Liver (tissue), 9 donors: ENCODE data around the gene MAGI1. TPM values are rescaled to one million over a fixed set of nuclear protein-coding genes. Genes with fewer than 3 reads are reported as not detected.

Experiments
- DNase-seq: peaks from one replicate; pipeline ENCODE4 v3.0.0-alpha.2; 2017; ENCODE audit warnings: low spot score
- H3K27ac ChIP-seq, 2 donors: one replicate each; pipeline ENCODE4 v1.7.0; 2013; ENCODE audit warnings: inconsistent platforms in 2 of 2, low read length in 2 of 2, control low read depth in 1 of 2, low read depth in 1 of 2, mild to moderate bottlenecking in 1 of 2
- H3K27me3 ChIP-seq, 4 donors: one replicate each; pipeline versions ENCODE4 v1.6.1 to v1.7.0; 2013; ENCODE audit warnings: low read length in 3 of 4, inconsistent platforms in 1 of 4, mild to moderate bottlenecking in 1 of 4, moderate library complexity in 1 of 4; ENCODE audit not compliant: control insufficient read depth in 4 of 4, insufficient read depth in 4 of 4
- H3K36me3 ChIP-seq, 4 donors: one replicate each; pipeline versions ENCODE4 v1.6.1 to v1.7.0; 2013; ENCODE audit warnings: low read length in 3 of 4, mild to moderate bottlenecking in 3 of 4, low read depth in 1 of 4, moderate library complexity in 1 of 4; ENCODE audit not compliant: control insufficient read depth in 4 of 4, insufficient read depth in 3 of 4
- H3K4me1 ChIP-seq, 4 donors: one replicate each; pipeline versions ENCODE4 v1.6.1 to v1.7.0; 2013; ENCODE audit warnings: low read length in 3 of 4, mild to moderate bottlenecking in 3 of 4, moderate library complexity in 1 of 4; ENCODE audit not compliant: control insufficient read depth in 4 of 4, insufficient read depth in 4 of 4
- H3K4me3 ChIP-seq, 3 donors: one replicate each; pipeline versions ENCODE4 v1.6.1 to v1.7.0; 2013; ENCODE audit warnings: low read length in 3 of 3, control low read depth in 1 of 3, low read depth in 1 of 3, mild to moderate bottlenecking in 1 of 3
- H3K9ac ChIP-seq, 2 donors: one replicate each; pipeline ENCODE4 v1.7.0; 2013; ENCODE audit warnings: low read length in 2 of 2, mild to moderate bottlenecking in 2 of 2, moderate library complexity in 2 of 2, control low read depth in 1 of 2, low read depth in 1 of 2
- H3K9me3 ChIP-seq, 4 donors: one replicate each; pipeline versions ENCODE4 v1.6.1 to v1.7.0; 2013; ENCODE audit warnings: low read length in 3 of 4; ENCODE audit not compliant: control insufficient read depth in 4 of 4
- ATF3 ChIP-seq: IDR thresholded peaks from 2 replicates; pipeline ENCODE4 v1.6.1; 2016; ENCODE audit warnings: antibody characterized with exemption
- CTCF ChIP-seq: fragments of 150-350 bp; IDR thresholded peaks from 2 replicates; pipeline ENCODE4 v1.5.1; 2017; ENCODE audit warnings: improper control_type of control experiment, low read depth, low read length; ENCODE audit not compliant: missing input control
- EGR1 ChIP-seq, 2 donors: IDR thresholded peaks; 2 replicates each; pipeline ENCODE4 v1.6.1; 2016 to 2018; ENCODE audit warnings: antibody characterized with exemption in 2 of 2, low read depth in 2 of 2
- FOXA1 ChIP-seq: IDR thresholded peaks from 2 replicates; pipeline ENCODE4 v1.6.1; 2016; ENCODE audit warnings: antibody characterized with exemption
- FOXA2 ChIP-seq: IDR thresholded peaks from 2 replicates; pipeline ENCODE4 v1.6.1; 2016; ENCODE audit warnings: antibody characterized with exemption
- GABPA ChIP-seq, 2 donors: IDR thresholded peaks in 1 of 2; conservative IDR thresholded peaks in 1 of 2; 2 replicates each; pipeline ENCODE4 v1.6.1; 2016; ENCODE audit warnings: antibody characterized with exemption in 2 of 2, mild to moderate bottlenecking in 1 of 2, moderate library complexity in 1 of 2
- HNF4A ChIP-seq, 2 donors: conservative IDR thresholded peaks; 2 replicates each; pipeline ENCODE4 v1.6.1; 2016; ENCODE audit warnings: antibody characterized with exemption in 2 of 2, mild to moderate bottlenecking in 2 of 2
- HNF4G ChIP-seq: IDR thresholded peaks from 2 replicates; pipeline ENCODE4 v1.6.1; 2016; ENCODE audit warnings: antibody characterized with exemption
- JUND ChIP-seq, 2 donors: IDR thresholded peaks; 2 replicates each; pipeline ENCODE4 v1.6.1; 2016; ENCODE audit warnings: antibody characterized with exemption in 2 of 2
- MAX ChIP-seq: IDR thresholded peaks from 2 replicates; pipeline ENCODE4 v1.6.1; 2016; ENCODE audit warnings: antibody characterized with exemption
- NR2F2 ChIP-seq: IDR thresholded peaks from 2 replicates; pipeline ENCODE4 v1.6.1; 2016; ENCODE audit warnings: antibody characterized with exemption
- RAD21 ChIP-seq, 2 donors: IDR thresholded peaks; 2 replicates each; pipeline ENCODE4 v1.6.1; 2016; ENCODE audit warnings: antibody characterized with exemption in 2 of 2, mild to moderate bottlenecking in 2 of 2
- REST ChIP-seq: IDR thresholded peaks from 2 replicates; pipeline ENCODE4 v1.6.1; 2016; ENCODE audit warnings: antibody characterized with exemption, mild to moderate bottlenecking
- RXRA ChIP-seq, 2 donors: IDR thresholded peaks; 2 replicates each; pipeline ENCODE4 v1.6.1; 2017 to 2018; ENCODE audit warnings: antibody characterized with exemption in 2 of 2, mild to moderate bottlenecking in 1 of 2
- SP1 ChIP-seq: IDR thresholded peaks from 2 replicates; pipeline ENCODE4 v1.6.1; 2018; ENCODE audit warnings: antibody characterized with exemption, mild to moderate bottlenecking
- TAF1 ChIP-seq: conservative IDR thresholded peaks from 2 replicates; pipeline ENCODE4 v1.6.1; 2016; ENCODE audit warnings: antibody characterized with exemption, mild to moderate bottlenecking
- YY1 ChIP-seq: IDR thresholded peaks from 2 replicates; pipeline ENCODE4 v1.6.1; 2016; ENCODE audit warnings: antibody characterized with exemption, mild to moderate bottlenecking
- ZBTB33 ChIP-seq: IDR thresholded peaks from 2 replicates; pipeline ENCODE4 v1.6.1; 2016; ENCODE audit warnings: antibody characterized with exemption
- WGBS: extraction: QIAGEN DNeasy Blood & Tissue Kit; methylation state at CpG from one replicate; pipeline ENCODE4 v1.1.7; 2013; 5-methylcytosine and 5-hydroxymethylcytosine counted together
- polyA plus RNA-seq, 2 donors: library from polyadenylated mRNA; stranded (reverse) in 1 of 2; unstranded in 1 of 2; fragments of 200-250 nt in 1 of 2; fragments of >200 nt in 1 of 2; fragmentation: Nextera tagmentation in 1 of 2; extraction: Ambion mirVana in 1 of 2; gene quantifications; one replicate each; pipeline versions ENCODE4 v1.2.1 to v1.2.3, GENCODE V29; 2013 to 2015
- total RNA-seq, 2 donors: library from RNA; depleted of rRNA; stranded (reverse); fragments of >200 nt; gene quantifications; one replicate each; pipeline ENCODE4 v1.2.3, GENCODE V29; 2014
- donor health status: healthy.
- donor health status: healthy.
- donor health status: healthy.
- donor health status: healthy.
- donor health status: healthy.

The MAGI1 gene
- total and polyA plus RNA-seq, 4 donors = 9.6 to 68.8 (median 14.0) TPM

GRCh38 chr3:65702202-65702601, 336.5 kb downstream of the MAGI1 start:
- Histone ChIP-seq H3K36me3 (no peaks in the 10 kb centered on the region), H3K27me3 (no peaks in the 10 kb centered on the region), H3K27ac (no peak overlapping the region), H3K4me1 (peaks cover 0 to 3% (median 0%) of the 10 kb centered on the region in 4 donors), H3K9me3 (no peaks in the 10 kb centered on the region), H3K9ac (no peak overlapping the region), H3K4me3 (no peak overlapping the region)
- 91% methylated on average over 2 of the region's 2 CpGs for WGBS
- no peak for DNase-seq
- TF ChIP-seq SP1 = no peak
- TF ChIP-seq RAD21 (IDR thresholded peaks at IDR 0.05) = no peak
- TF ChIP-seq MAX = no peak
- no peak for TF ChIP-seq EGR1 (IDR thresholded peaks at IDR 0.05; ENCODE audit: low read depth in 2 of 2)
- TF ChIP-seq FOXA1 = no peak
- no peak for TF ChIP-seq CTCF

- Histone ChIP-seq H3K27me3 (no peaks in the 10 kb centered on the region), H3K9me3 (no peaks in the 10 kb centered on the region), H3K4me1 (no peaks in the 10 kb centered on the region), H3K36me3 (no peaks in the 10 kb centered on the region), H3K4me3 (no peak overlapping the region), H3K9ac (no peak overlapping the region), H3K27ac (no peak overlapping the region)
- 98% methylated on average over 4 of the region's 4 CpGs for WGBS
- no peak for DNase-seq
- no peak for TF ChIP-seq RAD21 (IDR thresholded peaks at IDR 0.05)
- no peak for TF ChIP-seq ZBTB33
- TF ChIP-seq EGR1 (IDR thresholded peaks at IDR 0.05; ENCODE audit: low read depth in 2 of 2) = no peak
- no peak for TF ChIP-seq HNF4G
- no peak for TF ChIP-seq GABPA (IDR thresholded peaks at IDR 0.05 in 1 of 2, conservative IDR thresholded peaks at IDR 0.05 in 1 of 2)
- TF ChIP-seq TAF1 = no peak
- TF ChIP-seq JUND (IDR thresholded peaks at IDR 0.05) = no peak
- no peak for TF ChIP-seq MAX
- TF ChIP-seq HNF4A (conservative IDR thresholded peaks at IDR 0.05) = no peak
- no peak for TF ChIP-seq SP1
- no peak for TF ChIP-seq FOXA1
- TF ChIP-seq YY1 = no peak
- no peak for TF ChIP-seq CTCF
- TF ChIP-seq NR2F2 = no peak
- TF ChIP-seq RXRA (IDR thresholded peaks at IDR 0.05) = no peak
- no peak for TF ChIP-seq ATF3
- TF ChIP-seq FOXA2 = no peak
- TF ChIP-seq REST = no peak
Observed at GRCh38 chr3:65701516-65701915, 337.2 kb downstream of the MAGI1 start.
